ENCODE results near the gene ADTRP.
A peak's percentile ranks its signal among the peaks of the same experiment; 100 is the strongest.
"Not testable (repeated sequence)": the region's sequence is repeated elsewhere in the genome, so short reads cannot be mapped to it uniquely, and the experiment has no call there.

The ADTRP gene

DNA sequence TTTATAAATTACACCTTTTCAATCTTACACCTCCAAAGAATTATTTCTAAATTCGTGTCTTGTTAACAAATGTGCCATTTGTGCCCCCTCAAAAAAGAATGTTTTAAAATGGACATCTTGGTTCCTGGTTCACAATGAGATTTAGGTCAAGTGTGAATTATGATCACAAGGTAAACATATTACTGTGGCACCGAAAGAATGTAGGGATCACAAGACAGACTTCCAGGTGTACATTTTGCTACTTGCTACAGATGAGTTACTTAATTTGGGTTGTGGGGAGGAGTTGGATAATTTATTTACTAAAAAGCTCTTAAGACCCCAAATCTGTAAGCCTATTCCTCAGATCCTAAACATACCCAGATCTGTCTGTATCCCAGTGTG lies 25.0 kb upstream of the ADTRP start:
- no peak for DNase-seq (ENCODE audit: low spot score)

DNA sequence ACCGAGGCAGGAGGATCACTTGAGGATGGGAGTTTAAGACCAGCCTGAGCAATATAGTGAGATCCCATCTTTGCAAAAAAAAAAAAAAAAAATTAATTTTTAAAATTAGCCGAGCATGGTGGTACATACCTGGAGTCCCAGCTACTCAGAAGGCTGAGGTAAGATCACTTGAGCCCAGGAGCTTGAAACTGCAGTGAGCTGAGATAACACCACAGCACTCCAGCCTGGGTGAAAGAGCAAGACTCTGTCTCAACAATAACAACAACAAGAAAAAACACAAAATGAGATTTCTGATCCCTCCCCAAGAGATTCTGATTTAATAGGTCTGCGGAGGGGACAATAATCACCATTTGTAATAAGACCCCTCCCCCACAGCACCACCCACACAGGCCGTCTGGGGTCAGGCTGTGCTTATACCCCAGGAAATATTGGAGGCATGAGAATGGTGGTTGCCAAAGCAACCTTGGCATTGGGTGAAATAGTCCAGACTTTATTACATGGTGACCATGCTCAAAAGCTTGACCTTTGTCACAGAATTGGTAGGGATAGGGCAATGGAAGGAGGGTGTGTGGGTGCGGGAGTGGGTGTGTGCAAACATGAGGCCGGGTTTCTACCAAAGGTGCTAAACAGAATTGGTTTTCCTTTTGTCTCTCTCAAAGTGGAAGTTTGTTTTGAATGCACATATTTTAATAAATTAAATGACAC lies 24.4 kb upstream of the ADTRP start:
- DNase-seq (ENCODE audit: low spot score), result no peak

DNA sequence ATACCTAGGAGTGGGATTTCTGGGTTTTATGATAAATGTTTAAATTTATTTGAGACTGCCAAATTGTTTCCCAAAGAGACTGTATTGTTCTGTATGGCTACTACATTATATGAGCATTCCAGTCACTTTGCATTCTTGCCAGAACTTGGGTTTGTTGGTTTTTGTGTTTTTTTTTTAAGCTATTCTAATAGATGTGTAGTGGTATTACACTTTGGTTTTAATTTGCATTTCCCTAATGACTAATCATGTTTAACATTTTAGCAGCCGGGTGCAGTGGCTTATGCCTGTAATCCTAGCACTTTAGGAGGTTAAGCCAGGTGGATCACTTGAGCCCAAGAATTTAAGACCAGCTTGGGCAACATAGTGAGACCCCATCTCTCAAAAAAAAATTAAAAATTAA lies 21.9 kb upstream of the ADTRP start:
- not testable (repeated sequence) for DNase-seq (ENCODE audit: low spot score)

DNA sequence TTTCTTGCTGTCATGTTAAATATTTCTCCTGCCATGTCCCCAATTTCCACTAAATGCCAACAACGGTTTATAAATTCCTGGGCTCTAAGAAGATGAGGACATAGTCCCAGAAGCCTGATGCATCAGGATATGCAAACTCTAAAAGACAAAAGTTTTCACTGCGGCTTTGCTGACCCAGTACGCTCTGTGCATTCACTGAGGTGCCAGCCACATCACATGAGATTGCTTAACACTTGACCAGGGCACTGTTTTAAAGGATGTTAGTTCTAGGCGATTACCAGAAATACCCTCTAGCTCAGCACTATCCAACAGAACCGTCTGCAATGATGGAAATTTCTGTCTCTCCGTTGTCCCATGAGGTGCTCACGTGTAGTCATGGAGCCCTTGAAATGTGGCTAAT lies 19.9 kb upstream of the ADTRP start:
- peak; percentile 6 for DNase-seq (ENCODE audit: low spot score)

DNA sequence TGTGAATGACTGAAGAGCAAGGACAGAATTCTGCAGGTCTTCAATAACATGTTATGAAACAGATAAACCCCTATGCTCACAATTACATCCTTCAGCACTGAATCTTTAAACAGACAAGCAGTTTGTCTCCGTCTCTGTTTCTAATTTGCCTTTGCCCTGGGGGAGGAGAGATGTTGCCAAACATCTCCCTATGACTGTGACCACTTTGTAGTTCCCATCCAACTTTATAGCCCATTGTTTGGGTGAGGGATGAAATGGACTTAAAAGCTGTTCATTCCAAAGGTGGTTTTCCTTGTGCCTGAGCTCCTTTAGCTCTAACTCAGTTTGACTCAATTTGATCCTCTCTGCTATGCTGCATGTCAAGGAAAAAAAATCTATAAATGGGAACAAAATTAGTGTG lies 19.5 kb upstream of the ADTRP start:
- DNase-seq (ENCODE audit: low spot score), result peak; percentile 34

DNA sequence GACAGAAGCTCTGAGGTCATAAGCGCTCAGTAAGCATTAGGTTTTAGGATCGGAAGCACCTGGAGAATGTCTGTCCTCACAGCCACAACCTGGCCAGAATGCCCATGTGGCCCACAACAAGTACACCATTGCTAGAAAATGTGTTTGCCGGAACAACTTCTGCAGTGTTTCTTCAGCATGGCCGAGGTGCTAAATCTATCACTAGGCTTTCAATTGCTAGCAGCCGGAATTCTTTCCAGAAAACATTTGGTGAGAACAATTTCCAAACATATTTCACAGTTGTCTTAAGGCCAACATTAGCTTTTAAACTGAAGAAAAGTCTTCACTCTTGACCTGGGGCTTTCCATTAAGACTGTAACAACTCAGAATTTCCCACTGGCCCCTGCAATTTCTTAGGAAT lies 18.2 kb upstream of the ADTRP start:
- DNase-seq (ENCODE audit: low spot score), result no peak

DNA sequence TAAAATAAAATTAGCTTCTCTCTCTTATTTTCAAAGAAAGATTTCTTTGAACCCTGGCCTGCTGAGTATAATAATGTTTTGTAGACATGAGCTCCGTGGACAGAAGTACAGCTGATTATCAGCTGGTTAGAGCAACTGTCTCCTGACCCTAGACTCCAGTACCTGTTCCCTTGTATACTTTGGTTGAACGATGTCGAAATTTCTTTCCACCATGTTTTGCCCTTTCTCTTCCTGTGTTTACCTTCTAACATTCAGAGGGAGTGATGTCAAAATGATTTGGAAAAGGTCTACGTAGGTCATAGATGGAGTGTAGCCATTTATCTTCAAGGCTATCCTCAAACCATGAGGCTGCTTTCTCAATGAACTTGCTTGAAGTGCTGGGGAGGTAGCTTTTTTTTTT lies 16.8 kb upstream of the ADTRP start:
- no peak for DNase-seq (ENCODE audit: low spot score)

DNA sequence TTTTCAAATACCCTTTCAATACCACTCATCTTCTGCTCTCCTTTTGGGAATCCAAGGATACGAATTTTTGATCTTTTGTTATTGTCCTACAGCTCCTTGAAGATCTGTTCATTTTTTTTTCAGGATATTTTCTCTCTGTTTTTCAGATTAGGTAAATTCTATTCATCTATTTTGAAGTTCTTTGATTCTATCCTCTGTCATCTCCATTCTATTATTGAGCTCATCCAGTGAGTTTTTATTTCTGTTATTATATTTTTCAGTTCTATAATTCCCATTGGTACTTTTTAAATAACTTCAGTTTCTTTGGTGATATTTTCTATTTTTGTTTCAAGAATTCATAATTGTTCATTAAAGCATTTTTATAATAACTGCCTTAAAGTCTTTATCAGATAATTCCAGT lies 14.7 kb upstream of the ADTRP start:
- DNase-seq (ENCODE audit: low spot score), result no peak

DNA sequence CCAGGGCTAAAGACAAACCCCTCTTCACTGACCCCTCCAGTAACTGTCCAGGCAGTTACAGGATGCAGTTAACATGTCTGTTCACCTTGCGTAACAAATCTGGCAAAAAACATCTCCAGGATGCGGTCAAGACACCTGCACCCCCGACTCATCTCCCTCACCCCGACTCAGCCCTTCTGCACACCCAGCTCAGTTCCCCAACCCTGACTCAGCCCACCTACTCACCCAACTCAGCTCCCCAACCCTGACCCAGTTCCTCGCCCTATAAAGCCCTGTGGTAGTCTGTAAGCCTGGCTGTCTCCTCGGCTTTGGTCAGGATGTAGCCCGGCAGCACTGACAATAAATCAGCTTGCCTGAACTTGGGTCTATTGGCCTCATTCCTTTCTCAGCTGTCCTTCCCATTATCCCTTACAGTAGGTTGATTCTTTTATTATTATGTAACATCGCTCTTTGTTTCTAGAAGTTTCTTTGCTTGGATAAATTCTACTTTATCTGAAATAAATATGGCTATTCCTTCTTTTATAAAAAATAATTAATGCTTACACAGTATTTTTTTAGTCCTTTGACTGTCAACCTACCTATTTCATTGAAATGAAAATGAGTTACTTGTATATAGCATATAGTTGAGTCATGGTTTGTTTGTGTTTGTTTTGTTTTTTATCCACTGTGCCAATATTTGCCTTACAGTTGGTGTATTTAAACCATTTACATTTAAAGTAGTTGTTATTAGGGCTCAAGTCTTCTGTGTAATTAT lies 12.9 kb upstream of the ADTRP start:
- no peak for DNase-seq (ENCODE audit: low spot score)

DNA sequence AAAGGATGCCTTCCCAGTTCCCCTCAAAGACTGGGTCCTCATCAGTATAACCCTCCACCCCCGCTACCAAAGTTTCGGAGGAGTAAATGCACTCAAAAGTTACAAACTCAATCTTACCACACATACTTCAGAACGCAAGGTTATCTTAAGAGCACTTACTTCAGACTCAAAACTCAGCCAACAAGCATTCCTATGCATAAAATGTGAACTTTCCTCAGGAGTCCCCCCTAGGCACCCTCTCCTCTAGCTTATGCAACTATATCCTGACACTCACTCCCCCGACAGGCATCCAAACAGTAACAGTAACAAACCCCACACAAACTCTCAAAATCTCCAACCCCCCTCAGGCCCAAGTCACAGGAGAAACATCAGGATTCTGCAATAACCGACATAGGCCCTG lies 11.1 kb upstream of the ADTRP start:
- DNase-seq (ENCODE audit: low spot score), result no peak

DNA sequence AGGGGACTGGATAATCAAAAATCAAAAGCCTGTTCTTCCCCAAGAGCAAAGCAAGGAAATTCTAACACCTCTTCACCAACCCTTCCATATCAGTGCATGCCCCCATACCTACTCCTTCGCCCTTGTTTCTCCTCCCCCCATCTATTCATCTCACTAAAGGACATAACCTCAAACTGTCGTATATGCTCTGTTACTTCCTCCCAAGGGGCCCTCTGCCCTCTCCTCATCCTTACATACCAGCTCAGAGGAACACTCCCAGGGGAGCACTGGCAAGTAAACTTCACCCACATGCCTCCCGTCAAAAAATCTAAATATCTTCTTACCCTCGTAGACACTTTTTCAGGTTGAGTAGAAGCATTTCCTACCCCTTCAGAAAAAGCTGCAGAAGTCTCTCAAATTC lies 9.4 kb upstream of the ADTRP start:
- DNase-seq (ENCODE audit: low spot score), result no peak

DNA sequence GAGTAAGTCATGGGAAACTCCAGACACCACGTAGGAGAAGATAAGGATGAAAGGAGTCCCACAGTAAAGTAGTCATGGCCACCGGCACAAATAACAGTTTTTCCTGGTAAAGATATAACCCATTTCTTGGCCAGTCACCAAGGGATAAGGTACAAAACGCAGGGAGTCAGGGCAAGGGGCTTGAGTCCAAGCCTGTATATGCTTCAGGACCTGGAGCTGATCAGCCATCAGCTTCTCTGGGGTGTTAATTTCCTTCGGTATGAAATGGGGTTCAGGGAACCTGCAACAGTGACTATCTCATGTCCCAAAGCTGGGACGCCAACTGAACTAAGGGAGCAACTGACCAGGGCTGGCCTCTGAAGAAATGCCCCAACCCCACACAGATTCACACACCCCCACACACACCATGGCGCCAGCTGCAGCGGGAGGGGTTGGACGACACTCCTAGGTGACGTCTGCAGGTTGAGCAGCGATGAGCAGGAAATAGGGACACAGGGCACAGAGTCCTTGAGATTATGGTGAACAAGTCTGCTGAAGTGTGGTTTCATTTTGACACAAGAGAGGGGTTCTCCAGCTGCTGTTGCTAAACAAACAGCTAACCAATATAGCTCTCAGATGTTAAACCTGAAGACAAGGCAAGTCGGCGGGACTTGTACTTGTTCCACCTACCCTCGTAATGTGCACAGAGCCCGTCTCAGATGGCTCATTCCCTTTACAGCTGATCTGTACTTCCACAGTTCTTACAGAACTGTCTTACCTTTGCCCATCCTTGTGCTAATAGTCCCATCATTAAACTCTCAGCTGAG lies 7.4 kb upstream of the ADTRP start:
- DNase-seq (ENCODE audit: low spot score), result no peak

DNA sequence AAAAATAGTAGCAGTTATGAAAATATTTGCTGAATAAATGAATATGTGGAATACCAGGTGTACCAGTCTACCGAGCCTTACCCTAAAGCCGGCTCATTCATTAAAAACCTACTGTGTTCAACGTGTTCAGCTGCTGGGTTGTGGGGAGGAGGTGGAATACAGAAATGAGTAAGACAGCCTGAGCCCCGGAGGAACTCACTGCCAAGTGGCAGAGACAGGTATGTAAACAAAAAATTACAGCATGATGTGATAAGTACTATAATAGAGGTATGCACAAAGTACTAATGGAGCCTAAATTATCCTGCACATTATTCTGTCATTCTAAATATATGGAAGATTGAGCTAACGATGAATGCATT lies 6.8 kb upstream of the ADTRP start:
- DNase-seq (ENCODE audit: low spot score), result no peak

DNA sequence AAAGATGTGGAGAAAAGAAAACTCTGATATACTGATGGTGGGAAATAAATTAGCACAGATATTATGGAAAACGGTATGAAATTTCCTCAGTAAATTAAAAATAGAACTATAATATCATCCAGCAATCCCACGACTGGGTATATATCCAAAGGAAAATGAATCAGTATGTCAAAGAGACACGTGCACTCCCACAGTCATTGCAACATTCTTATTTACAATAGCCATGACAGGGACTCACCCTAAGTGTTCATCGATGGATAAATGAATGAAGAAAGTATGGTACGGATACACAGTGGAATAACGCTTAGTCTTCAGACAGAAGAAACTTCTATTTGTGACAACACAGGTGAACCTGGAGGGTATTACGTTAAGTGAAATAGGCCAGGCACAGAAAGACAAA lies 5.7 kb upstream of the ADTRP start:
- no peak for DNase-seq (ENCODE audit: low spot score)

DNA sequence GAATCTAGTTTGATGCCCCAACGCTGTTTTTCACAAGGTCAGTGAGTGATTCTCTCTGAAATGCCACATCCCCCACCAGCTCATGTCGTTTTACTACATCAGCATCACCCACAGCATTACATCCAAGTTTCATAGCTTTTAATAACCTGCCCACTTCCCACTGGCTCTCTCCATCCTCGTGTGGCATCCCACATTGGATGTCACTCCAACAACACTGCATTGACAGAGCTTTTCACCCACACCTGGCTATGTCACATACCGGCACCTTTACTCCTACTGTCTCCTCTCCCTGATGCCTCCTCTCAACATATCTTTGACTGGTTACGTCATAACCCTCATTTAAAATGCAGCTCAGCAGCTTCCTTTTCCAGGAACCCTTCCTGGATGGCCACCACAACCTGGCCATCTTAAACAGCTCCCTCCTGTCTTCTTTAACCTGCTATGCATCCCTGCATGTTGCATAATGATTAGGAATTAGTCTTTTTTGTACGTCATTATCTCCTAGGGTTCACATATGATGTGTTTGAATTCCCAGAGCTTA lies 5.0 kb upstream of the ADTRP start:
- DNase-seq (ENCODE audit: low spot score), result no peak

DNA sequence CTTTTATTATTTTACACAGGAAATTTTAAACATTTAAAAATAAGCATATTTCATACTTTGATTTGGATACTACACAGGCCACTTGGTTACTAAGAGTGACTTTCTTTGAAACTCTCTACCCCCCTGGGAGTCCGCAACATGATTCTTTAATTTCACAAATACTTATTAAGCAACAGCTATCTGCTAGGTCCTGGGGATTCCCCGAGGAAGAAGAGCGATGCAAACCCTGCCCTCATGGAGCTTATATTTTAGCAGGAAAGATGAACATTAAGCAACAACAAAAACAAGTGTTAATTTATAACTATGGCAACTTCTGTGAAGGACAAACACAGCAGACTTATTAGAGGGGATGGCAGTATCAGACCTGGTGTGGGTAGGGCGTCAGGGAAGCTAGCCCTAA lies 3.9 kb upstream of the ADTRP start:
- no peak for DNase-seq (ENCODE audit: low spot score)

DNA sequence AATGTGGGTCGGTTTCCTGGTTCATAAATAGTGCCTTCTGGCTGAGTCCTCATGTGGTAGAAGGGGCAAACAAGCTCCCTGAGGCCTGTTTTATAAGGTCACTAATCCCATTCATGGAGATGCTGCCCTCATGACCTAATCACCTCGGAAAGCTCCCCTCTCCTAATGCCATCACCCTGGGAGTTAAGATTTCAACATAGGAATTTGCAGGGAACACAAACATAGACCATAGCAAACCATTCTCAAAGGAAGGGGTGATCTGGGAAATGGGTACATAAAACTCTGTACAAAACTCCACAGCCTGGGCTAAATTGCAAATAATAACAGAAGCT lies 1.5 kb upstream of the ADTRP start:
- DNase-seq (ENCODE audit: low spot score), result no peak

DNA sequence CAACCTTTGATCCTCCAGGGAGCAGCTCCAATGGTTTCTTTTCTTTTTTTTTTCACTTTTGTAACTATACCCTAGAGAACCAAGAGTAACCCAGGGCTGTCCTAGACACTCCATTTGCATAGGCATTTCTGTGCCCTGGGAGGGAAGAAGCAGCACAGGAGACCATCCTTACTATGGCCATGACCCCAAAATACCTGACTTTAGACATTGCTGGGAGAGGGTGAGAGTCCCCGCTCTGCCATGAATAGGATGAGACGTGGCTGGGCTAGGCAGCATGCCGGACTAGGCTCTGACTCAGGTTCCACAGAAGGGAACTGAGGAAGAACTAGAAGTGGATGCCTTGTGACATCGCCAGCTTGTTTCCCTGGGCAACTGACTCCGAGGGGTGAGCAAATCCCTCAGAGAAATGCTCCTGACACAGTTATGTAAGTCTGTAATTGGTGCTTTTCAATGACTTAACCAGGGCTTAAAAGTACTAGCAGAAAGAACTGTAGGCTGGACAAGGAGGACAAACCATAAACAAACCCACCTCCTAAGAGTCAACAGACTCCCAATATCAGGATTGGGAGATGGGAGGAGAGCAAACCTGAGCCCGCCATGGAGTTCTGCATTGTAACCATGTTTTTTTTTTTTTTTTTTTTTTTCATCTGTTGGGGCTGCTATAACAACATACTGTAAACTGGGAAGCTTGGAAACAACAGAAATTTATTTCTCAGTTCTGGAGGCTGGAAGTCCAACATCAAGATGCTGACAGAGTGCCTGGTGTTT lies 910 bp upstream of the ADTRP start:
- no peak for DNase-seq (ENCODE audit: low spot score)

DNA sequence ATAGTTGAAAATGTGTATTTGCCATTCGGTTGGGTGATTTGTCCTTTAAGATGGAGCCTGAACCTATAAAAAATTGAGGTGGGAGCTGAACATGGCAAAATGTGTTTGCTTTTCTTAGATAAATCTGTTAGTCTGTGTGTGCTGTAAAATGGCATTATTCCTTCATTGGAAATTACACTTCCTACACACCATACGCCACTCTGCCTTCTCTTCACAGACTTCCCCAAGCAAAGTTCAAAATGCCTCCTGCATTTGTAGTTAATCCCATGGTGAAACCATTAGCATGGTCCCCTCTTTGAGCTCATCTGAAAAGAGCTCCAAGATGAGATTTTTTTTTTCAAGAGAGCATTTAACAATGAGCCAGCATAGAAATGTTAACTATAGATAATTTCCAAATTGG lies 567 bp downstream of the ADTRP start:
- no peak for DNase-seq (ENCODE audit: low spot score)

DNA sequence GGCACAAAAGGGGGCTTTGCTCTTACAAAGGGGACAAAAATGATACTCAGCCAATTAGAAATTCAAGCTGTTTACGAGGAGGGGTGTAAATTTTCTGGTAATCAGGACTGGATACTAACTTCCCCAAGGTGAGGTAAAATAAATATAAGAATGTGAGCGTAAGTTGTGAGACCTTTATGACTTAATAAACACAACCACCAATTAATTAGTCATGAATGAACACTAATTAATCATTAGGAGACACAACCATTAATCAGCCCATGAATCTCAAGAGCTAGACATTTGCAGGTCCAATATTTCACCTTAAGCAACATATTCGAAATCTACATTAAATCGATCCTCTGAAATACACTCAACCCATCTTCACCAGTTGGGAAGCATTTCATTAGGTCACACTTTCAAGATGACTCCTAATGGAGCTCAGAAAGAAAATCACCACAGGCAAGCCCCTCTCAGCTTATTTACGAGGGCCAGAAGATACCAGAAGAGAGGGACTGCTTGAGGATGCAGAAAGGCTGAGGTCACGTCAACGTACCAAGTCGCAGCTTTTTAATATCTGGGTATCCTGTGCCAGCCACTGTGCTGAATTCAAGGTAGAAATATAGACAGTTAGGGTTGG lies 2.7 kb downstream of the ADTRP start:
- no peak for DNase-seq (ENCODE audit: low spot score)

DNA sequence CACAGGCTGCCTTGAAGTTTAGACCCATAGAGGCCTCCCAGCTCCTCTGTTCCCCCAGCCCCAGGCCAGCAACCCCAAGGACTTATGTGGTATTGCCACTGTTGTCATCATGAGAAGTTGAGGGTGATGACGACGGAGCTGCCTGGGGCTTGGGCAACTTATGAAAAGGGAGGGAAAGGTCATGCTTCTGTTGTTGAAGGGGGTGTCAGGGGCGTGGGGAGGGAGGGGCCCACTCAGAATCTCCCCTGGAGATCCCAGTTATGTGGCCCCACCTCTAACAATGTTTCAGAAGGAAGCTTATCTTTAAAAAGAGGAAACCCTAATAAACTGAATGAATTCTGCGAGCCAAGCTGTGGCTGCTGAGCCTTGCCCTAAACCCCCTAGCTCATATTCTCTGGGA lies 4.2 kb downstream of the ADTRP start:
- no peak for DNase-seq (ENCODE audit: low spot score)

DNA sequence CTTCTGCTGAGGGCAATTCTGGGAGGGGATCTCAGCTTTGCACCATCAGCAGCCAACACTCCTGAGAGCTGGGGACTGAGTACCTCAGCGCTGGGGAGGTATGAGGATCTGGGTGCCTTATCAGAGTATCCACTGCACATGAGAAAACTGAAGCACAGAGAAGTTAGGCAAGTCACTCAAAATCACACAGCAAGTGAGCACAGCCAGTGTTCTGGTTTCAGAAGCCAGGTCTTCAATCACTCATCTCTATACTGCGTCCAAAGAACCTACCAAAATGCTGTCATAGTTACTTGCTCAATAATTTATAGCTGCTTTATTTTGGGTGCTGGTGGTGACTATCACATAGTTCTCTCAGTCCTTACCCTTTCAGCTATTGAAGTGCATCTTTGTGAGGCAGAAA lies 5.0 kb downstream of the ADTRP start:
- DNase-seq (ENCODE audit: low spot score), result no peak

Data from AG08395 (cell line).